HG03342 (cell line): Measurements from ENCODE around the gene NEMP2.
"Not testable (repeated sequence)": the region's sequence is repeated elsewhere in the genome, so short reads cannot be mapped to it uniquely, and the experiment has no call there.

Experiments used
- ATAC-seq: cut with Tn5 transposase; IDR thresholded peaks from one replicate; pipeline ENCODE4 v1.9.1; 2021; ENCODE audit warnings: mild to moderate bottlenecking, moderate library complexity; ENCODE audit not compliant: unreplicated experiment

Gene NEMP2

DNA sequence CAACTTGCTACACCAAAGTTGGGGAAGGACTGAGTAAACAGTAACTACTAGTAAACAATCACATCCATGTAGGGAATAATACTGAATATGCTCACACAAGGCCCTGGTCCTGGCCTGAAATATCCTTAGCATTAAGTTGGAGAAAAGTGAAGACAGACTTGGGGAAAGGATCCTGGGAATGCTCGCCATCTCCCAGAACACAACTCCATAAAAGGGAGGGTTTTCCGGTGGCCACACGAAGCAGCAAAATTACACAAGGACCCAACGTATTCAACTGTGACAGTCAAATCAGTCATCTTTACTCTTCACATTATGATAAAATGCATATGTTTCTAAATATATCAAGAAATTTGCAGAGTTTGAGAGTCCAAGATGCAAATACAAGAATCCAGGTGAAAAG, 7.3 kb downstream of the NEMP2 start:
- no peak for ATAC-seq

DNA sequence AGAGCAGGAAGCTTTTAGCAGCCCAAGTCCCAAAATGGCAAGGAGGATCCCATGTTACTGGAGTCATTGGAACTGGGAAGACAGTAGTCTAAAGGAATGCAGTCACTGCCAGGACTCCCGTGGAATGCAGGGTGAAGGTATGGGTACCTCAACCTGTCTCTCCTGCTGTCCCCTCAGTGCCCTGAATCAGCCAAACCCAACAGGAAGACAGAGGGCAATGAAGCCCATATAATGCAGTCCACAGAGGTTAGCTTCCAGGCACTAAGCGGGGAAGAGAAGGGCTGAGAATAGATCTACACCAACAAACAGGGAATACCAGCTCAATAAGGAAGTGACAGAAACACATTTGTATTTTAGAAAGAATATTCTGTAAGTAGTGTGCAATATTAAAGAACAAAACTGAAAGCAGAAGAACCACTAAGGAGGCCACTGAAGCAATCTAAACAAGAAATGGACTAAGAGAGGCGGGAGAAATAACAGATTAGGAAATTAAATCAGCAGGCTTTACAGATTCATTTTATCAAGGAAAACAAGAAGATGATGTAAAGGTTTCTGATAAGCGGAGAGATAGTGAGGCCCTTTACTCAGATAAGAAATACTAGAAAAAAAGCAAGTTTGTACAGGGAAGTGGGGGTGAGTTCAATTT, 8.3 kb downstream of the NEMP2 start:
- ATAC-seq: no peak

DNA sequence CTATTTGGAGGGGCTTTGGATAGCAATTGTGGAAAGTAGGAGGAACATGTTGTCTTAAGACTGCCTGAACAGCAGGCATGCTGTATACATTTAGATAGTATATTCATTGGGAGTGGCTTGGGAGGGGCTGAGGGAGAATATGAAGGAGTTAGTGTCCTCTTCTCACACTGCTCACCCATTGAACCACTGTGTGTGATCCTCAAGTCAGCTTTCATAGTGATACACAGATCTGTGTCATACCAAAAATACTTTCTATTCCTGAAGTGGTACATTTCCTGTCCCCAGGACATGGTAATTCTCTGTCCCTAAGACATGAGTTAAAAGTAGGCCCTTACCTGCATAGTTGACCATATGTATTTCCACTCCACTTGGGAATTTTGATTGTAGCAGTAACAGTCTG, 9.6 kb downstream of the NEMP2 start:
- no peak for ATAC-seq

DNA sequence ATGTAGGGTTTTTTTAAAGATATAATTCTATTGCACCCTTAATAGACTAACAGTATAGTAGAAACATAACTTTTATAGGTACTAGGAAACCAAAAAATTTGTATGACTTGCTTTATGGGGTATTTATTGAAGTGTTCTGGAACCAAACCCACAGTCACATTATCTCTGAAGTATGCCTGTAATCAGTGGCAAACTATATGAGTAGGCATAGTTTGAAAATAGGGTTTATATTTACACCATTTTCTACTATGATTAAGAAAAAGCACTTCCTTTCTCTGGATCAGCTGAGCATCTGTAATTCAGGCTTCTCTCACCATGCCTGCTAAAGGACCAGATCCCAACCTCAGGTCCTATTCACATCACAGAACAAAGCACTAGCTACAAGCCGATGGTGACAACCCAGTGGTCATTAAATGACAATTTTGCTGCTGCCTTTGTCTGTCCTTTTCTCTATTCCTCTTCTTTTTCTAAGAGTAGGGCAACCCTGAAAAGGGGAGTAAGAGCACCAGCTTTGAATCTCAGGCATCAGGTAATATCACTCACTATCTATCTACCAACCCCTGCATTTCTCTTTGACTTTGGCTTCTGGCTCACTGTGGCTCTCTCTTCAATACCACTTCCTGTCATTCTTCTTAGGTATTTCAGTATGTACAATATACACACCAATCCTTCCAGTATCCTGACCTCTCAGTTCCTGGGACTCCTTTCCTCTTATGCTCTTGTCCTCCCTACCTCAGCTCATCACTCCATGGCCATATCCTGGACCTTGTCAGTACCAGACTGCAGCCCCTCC, 14.4 kb downstream of the NEMP2 start:
- ATAC-seq: no peak

DNA sequence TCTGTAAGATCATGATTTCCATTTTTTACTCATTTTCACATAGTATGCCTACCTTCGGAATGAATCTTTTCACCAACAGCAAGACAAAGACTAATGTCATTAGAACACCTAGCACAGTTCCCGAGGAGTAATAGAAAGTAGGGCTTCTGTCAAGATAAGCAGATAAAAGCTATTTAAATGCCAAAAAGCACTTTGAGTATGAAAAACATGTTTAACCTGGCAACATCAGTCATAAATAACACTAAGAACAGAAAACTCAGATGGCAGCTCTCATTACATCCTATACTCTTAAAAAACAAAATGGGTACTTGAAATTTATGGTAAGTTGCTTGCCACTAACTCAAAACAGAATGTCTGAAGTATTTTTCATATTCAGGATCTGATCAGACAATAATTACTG, 17.1 kb downstream of the NEMP2 start:
- ATAC-seq: no peak

DNA sequence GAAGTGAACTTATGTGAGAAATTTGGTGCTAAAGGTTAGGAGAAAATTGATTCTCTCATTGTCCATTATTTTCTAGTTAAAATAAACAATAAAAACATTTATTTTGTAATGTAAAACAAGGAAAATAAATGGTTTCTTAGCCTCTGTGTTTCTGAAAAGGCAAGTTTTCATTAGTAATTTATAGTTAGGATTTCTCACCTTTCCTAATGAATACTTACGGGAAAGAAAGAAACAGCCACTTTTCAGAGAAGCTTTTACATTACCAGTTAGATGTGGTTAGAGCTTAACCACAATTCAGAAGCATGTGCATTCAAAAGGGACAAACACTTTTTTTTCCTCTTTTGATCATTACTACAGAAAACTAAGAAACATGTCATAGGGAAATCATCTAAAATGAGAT, 18.8 kb downstream of the NEMP2 start:
- ATAC-seq: no peak

DNA sequence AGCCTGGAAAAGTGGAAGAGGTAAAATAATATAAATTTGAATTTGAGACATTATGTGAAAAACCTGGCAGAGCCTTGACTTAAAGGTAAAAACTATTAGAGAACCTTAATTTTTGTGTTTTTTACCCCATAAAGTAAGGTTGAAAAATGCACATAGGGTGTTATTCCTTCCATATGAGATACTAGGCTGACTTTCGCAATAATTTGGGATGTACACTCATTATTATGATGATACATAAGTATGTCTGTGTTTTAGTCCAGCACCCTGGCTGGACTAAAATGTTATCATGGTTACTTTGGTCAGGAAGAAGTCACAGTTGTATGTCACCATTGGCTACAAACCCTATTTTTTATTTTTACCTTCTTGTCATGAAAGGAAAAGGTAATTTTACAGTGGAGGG, 19.8 kb downstream of the NEMP2 start:
- no peak for ATAC-seq

DNA sequence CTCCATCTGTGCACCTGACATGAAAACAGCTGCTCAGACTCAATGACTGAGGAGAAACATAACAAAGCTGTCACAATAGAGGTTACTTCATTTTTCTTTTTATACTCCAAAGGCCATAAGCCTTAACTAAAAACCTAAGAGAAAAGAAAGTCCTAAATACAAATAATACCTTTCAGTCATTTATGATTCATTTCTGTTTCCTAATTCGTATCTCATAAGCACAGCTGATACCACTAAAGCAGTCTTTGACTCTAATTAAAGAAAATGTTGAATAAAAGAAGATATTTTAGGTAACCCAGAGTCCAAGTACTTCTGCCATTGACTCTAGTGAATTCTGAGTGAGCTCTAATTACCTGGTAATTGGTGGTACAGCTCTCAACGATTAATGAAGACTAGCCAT, 20.6 kb downstream of the NEMP2 start:
- no peak for ATAC-seq

DNA sequence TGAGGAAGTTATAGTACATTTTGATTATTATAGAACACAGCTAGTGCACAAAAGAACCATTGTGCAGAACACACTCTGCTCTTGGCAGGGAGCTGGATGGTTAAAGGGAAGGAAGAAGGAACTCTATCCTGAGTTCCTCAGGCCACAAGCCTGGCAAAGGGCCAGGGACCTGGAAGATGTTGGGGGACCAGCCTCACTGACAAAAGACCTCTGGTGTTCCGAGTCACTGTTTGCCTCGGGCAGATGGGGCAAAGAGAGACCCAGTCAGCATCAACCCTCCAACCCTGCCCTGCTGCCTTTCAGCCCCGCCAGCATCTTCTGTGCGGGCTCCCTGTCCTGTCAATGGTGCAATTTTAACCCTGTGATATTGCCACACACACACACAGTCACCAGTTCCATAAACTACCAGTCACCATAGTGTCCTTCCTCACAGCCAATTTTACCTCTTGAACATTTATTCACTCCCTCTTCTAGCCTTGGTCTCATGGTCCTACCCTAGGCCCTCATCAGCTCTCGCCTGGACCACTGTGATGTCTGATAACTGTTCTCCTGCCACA, 21.9 kb downstream of the NEMP2 start:
- no peak for ATAC-seq

DNA sequence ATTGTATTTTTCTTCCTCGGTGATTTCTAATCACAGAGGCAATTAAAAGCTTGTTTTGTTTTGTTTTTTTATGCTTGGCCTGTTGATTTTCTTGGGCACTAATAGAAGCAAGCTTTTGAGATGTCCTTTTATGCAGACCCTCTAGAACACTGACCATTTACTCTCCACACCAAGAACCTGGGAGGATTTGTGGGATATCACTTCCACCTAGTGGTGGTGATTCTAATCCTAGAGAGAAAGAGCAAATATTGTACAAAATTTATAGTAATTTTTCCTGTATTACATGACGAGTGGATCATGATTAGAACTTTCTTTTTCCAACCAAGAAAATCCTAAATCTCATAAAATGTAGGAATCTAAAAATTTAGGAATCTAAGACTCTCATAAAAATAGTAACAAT, 23.4 kb downstream of the NEMP2 start:
- no peak for ATAC-seq

DNA sequence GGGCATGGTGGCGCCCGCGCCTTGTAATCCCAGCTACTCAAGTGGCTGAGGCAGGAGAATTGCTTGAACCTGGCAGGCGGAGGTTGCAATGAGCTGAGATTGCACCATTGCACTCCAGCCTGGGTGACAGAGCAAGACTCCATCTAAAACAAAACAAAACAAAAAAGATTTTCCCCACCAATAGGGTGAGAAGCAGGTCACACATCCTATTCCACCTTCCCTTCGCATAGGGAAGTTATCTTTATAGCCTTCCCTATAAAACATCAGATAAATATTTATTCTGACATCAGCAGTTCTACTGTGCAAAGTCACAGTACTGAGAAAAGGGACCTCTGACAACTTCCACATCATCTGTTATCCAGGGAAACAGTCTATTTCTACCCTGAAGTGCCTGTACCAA, 24.6 kb downstream of the NEMP2 start:
- not testable (repeated sequence) for ATAC-seq

DNA sequence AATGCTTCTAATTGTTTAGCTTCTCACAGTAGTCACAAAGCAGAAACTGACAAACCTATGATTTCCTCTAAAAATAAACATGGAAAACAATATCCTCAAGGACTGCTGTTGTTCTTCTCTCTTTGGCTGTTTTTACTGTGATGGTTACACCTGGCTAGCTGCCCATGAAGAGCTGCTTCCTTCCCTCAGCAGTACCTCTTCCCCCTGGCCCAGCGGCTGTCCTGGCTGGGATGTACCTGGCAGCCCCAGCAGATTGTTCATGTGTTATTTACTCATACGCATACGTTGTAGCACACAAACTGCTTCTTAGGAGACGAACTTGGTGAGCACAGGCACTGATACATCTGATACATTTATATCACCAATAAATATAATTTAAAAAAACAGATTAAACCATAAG, 27.4 kb downstream of the NEMP2 start:
- no peak for ATAC-seq

DNA sequence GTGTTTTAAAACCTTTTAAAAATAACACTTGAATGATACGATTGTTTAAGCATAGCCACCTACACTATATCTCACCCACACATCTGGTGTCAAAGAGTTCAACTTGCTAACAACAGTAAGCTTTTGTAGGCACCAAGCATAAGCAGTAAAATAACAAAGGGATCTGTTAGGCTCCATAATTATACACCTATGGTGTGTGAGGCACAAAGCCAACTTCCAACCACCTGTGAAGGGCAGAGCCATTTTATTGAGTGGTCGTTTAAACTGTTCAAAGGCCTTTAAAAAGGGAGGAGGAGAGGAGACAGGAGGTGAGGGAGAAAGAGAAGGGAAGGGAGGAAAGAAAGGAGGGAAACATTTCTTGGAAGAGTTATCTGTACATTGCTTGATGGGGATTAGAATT, 27.9 kb downstream of the NEMP2 start:
- ATAC-seq: no peak

DNA sequence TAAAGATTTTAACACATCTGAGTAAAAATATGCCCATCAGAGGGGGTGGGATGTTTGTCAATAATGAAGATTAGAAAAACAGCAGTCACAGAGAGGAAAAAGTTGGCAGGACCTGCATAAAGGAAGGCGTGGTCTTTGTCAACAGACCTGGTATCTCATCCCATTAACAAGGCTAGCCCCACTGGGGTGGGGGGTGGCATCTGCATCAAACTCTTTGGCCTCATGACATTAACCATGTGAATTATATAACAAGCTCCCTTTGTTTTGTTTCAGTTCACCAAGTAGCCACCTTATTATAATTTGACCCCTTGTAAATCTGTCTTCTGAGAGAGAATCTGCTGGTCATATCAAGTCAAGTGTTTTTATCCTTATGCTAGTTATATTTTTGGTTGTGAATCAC, 28.8 kb downstream of the NEMP2 start:
- no peak for ATAC-seq

DNA sequence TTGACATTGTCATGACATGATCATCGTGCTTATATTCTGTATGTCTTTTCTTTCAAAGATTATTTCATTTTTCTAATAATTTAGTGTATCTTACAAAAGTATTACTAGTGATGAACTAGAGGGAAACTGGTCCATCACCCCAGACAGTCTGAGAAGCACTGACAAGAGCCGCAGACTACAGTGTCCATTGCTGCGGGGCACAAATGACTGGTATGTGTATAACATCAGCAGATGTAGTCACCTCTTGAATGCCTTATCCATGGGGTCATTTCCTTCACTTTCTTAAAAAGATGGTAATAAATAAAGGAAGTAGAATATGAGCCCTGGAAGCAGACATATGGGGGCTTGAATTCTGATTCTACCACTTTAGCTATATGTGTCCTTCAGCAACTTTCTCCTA, 29.6 kb downstream of the NEMP2 start:
- no peak for ATAC-seq

DNA sequence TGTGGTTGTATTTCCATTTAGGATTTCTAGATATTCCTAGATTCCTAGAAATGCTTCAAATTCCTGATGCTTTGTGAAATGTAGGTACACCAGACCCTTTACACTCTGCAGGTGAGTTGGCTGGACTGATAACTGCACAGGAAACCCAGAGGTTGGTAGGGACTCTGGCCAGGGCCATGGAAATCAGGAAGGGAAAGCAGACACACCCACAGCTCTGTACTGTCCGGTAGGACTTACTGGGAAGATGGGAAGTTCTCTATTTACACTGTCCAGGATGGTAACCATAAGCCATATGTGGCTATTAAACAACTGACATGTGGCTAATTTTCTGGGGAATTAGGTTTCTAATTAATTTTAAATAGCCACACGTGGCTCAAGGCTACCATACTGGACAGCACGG, 31.4 kb downstream of the NEMP2 start:
- no peak for ATAC-seq

DNA sequence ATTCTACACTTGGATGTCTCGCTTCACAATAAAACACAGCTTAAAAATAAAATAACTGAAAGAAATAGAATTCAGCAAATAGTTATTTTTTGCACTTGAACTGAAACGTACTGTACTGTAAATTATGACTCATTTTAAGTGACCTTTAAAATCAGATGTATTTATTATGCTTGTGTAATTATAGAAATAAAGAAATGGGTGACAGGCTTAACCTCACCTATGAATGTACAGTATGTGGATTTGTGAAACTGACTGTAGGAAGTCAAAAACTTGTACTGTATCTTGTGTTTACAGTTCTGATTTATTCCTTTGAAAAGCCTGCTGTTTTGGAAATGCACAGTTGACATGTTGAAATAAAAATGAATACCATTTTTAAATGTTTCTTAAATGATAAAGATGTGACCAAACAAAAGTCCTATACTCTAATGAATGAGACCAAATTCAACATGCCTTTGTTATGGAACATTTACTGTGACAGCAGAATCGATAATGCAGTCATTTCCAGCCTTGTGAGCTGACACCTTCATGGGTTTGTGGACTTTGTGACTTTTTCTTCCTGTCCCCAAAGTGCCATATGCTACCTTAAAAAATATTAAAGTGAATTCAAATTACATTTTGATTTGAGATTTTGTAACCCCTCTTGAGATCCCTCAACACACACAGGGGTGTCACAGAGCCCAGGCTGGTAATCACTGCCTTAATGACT, 32.7 kb downstream of the NEMP2 start:
- no peak for ATAC-seq

DNA sequence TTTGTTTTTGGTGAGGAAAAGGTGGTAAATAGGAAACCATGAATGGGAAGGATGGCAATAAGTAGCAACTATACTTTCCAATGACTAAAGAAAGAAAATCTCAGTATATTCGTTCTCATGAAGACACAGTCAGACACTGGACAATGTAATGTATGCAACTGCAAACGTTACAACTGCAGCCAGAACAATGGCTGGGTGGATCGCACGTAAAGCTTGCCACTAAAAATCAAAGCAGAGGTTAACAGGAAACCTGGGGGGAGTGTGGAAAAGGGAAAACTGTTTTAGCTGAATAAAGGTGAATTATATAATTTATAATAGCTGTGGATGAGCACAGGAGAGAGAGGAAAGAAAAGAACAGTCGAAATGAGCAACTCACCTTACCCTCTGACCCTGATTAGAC, 33.3 kb downstream of the NEMP2 start:
- no peak for ATAC-seq

DNA sequence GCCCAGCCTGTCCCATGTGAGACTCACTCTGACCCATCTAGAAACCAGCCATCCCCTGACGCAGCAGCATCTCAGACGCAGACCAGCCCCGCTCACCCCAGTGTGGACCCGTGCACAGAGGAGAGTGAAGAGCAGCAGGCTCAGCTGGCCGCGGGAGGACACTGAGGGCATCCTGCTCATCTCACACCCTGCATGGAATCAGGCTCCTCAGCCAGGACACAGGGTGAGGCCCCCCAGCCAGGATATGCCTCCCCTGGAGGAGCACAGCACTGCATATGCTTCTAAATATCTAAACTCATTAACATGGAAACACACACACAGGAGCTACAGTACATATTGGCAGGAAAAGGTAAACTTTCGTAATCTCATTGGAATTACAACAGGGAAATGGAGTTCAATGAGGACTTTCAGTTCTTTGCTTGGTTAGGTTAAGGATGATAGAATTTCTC, 34.4 kb downstream of the NEMP2 start:
- ATAC-seq: no peak

DNA sequence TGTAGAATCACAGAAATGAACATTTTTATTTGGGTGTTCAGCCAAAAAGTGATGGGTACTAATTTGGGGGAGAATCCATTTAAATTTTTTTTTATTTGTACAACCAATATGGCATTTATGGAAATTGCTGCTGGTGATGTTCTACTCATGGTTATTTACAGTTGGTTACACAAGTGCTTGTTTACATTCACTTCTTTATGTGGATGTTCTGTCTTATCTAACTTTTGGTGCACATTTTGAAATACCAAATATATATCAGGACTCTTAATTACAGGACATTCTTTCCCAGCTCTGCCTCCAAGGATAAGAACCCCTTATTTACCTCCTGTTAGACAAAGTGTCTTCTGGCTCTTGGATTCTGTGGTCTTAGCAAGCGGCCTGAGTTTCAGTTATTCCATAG, 35.2 kb downstream of the NEMP2 start:
- no peak for ATAC-seq

DNA sequence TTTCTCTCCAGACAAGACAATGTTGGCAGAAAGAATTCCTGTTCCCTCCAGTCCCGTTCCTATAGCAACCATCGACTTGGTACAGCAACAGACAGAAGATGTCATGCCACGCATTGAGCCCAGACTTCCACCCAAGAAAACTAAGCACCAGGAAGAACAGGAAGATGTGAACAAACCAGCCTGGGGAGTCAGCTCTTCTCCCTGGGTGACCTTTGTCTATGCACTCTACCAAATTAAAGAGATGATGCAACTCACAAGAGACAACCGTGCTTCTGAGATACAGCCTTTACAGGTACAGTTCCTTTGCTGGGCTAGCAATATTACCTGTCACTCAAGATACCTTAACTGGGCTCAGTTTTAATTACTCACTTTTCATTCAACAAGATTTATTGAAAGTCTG, 37.1 kb downstream of the NEMP2 start:
- ATAC-seq: no peak
